Mammary epithelial cell (primary cell): ENCODE results near the gene B4GALNT1.

ENCODE experiments used
- CTCF ChIP-seq, 2 donors: IDR thresholded peaks in 1 of 2; conservative IDR thresholded peaks in 1 of 2; 2 replicates each; pipeline ENCODE4 v1.5.1; 2011 to 2012; ENCODE audit warnings: inconsistent platforms in 2 of 2, low read length in 2 of 2, mild to moderate bottlenecking in 2 of 2, control low read depth in 1 of 2, low read depth in 1 of 2; ENCODE audit not compliant: insufficient read depth in 1 of 2; ENCODE audit errors: extremely low read depth in 1 of 2
- EZH2 ChIP-seq: IDR thresholded peaks from 2 replicates; pipeline ENCODE4 v1.6.1; 2012; ENCODE audit warnings: low read length, inconsistent platforms, borderline replicate concordance

GRCh38 chr12:57631566-57632072, 1.4 kb downstream of the B4GALNT1 start:
- no peak for TF ChIP-seq CTCF (conservative IDR thresholded peaks at IDR 0.05 in 1 of 2, IDR thresholded peaks at IDR 0.05 in 1 of 2; ENCODE audit: extremely low read depth in 1 of 2, insufficient read depth in 1 of 2, low read depth in 1 of 2, low read length in 2 of 2)
- no peak for TF ChIP-seq EZH2
